Lower leg skin (tissue), 4 donors: ENCODE measurements around the gene POP4. TPM values are rescaled to one million over a fixed set of nuclear protein-coding genes. Genes with fewer than 3 reads are reported as not detected.

ENCODE experiments used
- DNase-seq, 2 donors: peaks; one replicate each; pipeline ENCODE4 v3.0.0-alpha.2; 2019; ENCODE audit warnings: low spot score in 2 of 2
- H3K4me3 ChIP-seq: fragments of 200-600 bp; sonication (generic); 2 replicates; pipeline ENCODE4 v1.5.1; 2017; ENCODE audit warnings: mild to moderate bottlenecking, low read depth; ENCODE audit not compliant: poor library complexity, severe bottlenecking
- POLR2A ChIP-seq, 2 donors: fragments of 450-650 bp; IDR thresholded peaks; one replicate each; pipeline ENCODE4 v1.6.1; 2016 to 2017; ENCODE audit warnings: antibody characterized with exemption in 2 of 2, mild to moderate bottlenecking in 1 of 2, moderate library complexity in 1 of 2
- WGBS, 2 donors: methylation state at CpG; one replicate each; pipeline ENCODE4 v1.1.5; 2018; 5-methylcytosine and 5-hydroxymethylcytosine counted together
- intact Hi-C: fragments of 100-400 bp; cut with DNase I; formaldehyde crosslinking; loops from one replicate; pipeline ENCODE4 v1.15.0; 2023; ENCODE audit warnings: low total_unique reads
- total RNA-seq, 4 donors: library from RNA; depleted of rRNA; stranded (reverse); fragments of >200 nt; gene quantifications; one replicate each; pipeline ENCODE4 v1.1.0, GENCODE V29; 2016
- TF ChIP-seq, protein P1 (sequence below), 3 donors: fragments of 450-650 bp; IDR thresholded peaks; one replicate each; pipeline ENCODE4 v1.5.1; 2016; ENCODE audit warnings: antibody characterized with exemption in 3 of 3, mild to moderate bottlenecking in 3 of 3, moderate library complexity in 2 of 3

Gene POP4
- total RNA-seq, 4 donors from 2014 or later, result 33.6 to 53.4 (median 46.4) TPM

DNA sequence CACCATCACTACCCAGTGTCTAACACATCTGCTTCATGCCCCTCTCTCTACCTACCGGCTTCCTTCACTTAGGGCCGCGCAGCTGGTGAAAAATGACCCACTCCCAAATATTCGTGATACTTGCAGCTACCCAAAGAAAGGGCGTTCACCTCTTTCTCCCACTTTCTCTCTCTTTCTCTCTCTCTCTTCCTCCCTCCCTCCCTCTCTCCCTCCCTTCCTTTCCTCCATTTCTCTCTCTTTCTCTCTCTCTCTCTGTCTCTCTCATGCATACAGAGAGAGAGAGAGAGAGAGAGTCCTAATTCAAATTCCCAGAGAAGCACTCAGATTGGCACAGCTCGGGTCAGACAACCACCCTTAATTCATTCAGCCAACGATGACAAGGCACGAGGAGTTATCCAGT lies 27.7 kb upstream of the POP4 start:
- no peak for TF ChIP-seq POLR2A (IDR thresholded peaks at IDR 0.05)
- TF ChIP-seq, protein P1, sequence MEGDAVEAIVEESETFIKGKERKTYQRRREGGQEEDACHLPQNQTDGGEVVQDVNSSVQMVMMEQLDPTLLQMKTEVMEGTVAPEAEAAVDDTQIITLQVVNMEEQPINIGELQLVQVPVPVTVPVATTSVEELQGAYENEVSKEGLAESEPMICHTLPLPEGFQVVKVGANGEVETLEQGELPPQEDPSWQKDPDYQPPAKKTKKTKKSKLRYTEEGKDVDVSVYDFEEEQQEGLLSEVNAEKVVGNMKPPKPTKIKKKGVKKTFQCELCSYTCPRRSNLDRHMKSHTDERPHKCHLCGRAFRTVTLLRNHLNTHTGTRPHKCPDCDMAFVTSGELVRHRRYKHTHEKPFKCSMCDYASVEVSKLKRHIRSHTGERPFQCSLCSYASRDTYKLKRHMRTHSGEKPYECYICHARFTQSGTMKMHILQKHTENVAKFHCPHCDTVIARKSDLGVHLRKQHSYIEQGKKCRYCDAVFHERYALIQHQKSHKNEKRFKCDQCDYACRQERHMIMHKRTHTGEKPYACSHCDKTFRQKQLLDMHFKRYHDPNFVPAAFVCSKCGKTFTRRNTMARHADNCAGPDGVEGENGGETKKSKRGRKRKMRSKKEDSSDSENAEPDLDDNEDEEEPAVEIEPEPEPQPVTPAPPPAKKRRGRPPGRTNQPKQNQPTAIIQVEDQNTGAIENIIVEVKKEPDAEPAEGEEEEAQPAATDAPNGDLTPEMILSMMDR (IDR thresholded peaks at IDR 0.05), result no peak
- WGBS, 2 donors, result 66 to 80% methylated on average over 8 of the region's 8 CpGs
- no peak for DNase-seq
- no peak overlapping the region for H3K4me3 ChIP-seq
- intact Hi-C loops, result no loop called here

DNA sequence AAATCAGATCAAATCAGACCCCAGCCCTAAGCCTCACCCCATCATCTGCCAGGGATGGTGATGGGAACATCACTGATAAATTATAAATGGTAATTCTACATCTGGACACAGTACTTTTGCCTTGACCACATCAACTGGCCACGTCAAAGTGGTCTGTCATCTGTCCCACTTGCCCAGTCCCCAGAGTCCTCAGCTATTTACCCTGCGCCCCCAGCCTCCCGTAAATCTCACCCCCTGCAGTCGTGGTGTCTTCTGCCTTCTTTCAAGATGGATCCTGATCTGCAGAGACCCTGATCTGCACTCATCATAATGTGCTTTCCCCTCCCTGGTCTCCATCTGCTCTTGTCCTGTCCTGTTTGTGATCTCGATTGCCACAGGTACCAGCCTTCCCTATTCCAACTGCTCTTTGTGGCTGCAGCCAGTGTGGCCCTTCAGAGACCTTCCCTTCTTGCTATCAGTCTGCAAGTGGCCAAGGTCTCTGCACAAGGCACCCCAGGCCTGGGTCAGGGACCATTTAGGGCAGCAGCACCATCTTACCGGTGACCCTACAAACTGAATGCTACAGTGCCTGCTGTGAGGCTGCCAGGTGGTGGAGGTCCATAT lies 26.7 kb upstream of the POP4 start:
- peak in 1 of 2 donors; percentile 18 for DNase-seq
- no peak for TF ChIP-seq POLR2A (IDR thresholded peaks at IDR 0.05)
- TF ChIP-seq, protein P1 (IDR thresholded peaks at IDR 0.05), result no peak
- WGBS, 2 donors, result 86% methylated on average over 6 of the region's 6 CpGs
- no peak overlapping the region for H3K4me3 ChIP-seq
- intact Hi-C loops, result no loop called here

DNA sequence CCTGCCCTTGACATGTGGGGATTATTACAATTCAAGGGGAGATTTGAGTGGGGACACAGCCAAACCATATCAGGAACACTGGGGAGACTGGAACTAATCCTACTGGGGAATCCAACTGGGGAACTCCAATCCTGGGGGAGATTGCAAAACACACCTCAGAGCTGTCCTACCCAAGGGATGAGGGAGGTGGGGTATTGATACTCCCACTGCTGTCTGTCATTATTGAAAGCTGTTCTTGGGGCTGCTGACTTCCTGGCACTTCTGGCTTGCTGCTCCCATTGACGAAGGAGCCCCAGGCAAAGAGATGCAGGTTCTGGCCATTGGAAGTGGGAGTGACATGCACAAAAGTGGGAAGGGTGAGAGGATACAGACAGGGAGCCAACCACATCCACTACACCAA lies 24.7 kb upstream of the POP4 start:
- no peak overlapping the region for H3K4me3 ChIP-seq
- peak in 1 of 2 donors; percentile 36 for DNase-seq
- TF ChIP-seq POLR2A (IDR thresholded peaks at IDR 0.05), result no peak
- TF ChIP-seq, protein P1 (IDR thresholded peaks at IDR 0.05), result no peak
- 0 to 46% methylated on average over 1 of the region's 1 CpG for WGBS, 2 donors
- intact Hi-C loops, result no loop called here

DNA sequence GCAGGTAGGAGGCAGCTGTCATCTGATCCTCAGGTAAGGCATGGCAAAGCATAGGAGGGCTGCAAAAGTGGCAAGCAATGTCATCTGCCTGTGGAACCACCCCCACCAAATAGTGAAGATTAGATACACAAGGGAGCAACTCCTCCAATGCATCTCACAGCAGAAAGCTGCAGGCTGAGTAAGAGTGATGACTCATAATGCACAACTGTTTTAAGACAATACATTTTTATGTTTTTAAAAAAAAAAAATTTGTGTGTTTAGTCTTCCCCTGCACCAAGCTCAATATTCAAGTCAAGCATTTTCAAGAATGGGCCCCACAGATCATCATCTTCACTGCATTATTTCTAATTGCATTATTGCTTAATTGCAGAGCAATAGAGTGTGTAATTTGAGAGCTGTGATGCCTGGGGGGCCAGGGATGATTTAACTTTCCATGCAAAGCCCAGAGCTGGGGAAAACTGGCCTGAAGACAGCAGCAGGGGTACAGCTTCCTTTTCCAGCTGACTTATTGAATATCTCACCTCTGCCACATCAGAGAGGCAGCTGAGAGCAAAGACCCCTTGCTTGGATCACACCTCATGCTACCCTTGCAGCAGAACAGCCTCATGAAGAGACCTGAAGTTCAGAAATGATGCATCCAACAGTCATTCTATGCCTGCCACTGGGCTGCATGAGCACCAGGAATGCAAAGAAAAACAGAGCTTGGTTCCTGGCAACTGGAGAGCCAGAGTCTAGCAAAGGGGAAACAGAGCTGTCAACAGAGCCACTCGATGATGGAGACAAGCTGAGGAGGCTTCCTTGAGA lies 22.7 kb upstream of the POP4 start:
- WGBS, 2 donors, result 50 to 57% methylated on average over 1 of the region's 1 CpG
- no peak overlapping the region for H3K4me3 ChIP-seq
- intact Hi-C loops, result no loop called here
- TF ChIP-seq, protein P1 (IDR thresholded peaks at IDR 0.05), result no peak
- no peak for TF ChIP-seq POLR2A (IDR thresholded peaks at IDR 0.05)
- no peak for DNase-seq

DNA sequence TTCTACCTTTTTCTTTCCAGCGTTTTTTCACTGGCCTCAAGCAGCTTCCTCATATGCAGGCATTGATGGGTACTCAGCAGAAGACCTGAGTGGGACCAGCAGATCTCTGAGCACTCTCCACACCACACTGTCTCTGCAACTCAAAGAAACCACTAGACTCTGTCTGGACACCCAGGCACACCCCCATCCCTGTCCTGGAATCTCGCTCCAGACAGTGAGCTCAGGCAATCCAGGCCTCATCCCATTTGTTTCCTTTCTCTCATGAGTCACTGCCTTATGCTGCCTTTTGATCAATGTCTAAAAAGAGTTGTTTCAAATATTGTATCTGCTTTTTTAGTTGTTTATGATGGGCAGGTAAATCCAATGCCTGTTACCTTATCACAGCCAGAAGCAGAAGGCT lies 19.7 kb upstream of the POP4 start:
- WGBS, 2 donors, result 58 to 68% methylated on average over 2 of the region's 2 CpGs
- DNase-seq, result no peak
- intact Hi-C loops, result no loop called here
- TF ChIP-seq POLR2A (IDR thresholded peaks at IDR 0.05), result no peak
- TF ChIP-seq, protein P1 (IDR thresholded peaks at IDR 0.05), result no peak
- no peak overlapping the region for H3K4me3 ChIP-seq
